ENCODE measurements around the gene PLA2G2A. TPM values are rescaled to one million over a fixed set of nuclear protein-coding genes. Genes with fewer than 3 reads are reported as not detected.

Gene PLA2G2A
- total RNA-seq, 2 donors from 2014 or later = 185 to 1,320 TPM

DNA sequence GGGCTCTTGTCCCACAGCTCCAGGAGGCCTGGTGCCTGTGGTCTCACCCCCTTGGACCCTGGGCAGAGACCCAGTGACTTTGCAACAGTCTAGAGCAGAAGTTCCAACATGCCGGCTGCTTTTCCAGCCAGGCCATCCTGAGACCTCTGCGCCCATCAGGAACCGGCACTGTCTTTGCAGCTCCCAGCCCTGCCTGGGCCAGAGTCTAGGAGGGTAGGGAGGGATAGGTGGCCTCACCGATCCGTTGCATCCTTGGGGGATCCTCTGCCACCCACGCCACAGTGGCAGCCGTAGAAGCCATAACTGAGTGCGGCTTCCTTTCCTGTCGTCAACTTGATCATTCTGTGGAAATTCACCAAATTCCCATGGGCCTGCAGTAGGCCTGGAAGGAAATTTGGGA is 1.3 kb downstream of the PLA2G2A start:
- peak overlapping the region; percentile 1 to 13 for H3K4me3 ChIP-seq

GRCh38 chr1:19976317-19977003 is 3.0 kb downstream of the PLA2G2A start:
- peak; percentile 59 for DNase-seq (ENCODE audit: low spot score)
- peak overlapping the region; percentile 13 to 45 for H3K27ac ChIP-seq
- TF ChIP-seq, protein P1, sequence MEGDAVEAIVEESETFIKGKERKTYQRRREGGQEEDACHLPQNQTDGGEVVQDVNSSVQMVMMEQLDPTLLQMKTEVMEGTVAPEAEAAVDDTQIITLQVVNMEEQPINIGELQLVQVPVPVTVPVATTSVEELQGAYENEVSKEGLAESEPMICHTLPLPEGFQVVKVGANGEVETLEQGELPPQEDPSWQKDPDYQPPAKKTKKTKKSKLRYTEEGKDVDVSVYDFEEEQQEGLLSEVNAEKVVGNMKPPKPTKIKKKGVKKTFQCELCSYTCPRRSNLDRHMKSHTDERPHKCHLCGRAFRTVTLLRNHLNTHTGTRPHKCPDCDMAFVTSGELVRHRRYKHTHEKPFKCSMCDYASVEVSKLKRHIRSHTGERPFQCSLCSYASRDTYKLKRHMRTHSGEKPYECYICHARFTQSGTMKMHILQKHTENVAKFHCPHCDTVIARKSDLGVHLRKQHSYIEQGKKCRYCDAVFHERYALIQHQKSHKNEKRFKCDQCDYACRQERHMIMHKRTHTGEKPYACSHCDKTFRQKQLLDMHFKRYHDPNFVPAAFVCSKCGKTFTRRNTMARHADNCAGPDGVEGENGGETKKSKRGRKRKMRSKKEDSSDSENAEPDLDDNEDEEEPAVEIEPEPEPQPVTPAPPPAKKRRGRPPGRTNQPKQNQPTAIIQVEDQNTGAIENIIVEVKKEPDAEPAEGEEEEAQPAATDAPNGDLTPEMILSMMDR (IDR thresholded peaks at IDR 0.05) = no peak

More for the DNA sequence above, 1.3 kb downstream of the PLA2G2A start:
- H3K4me1 ChIP-seq = peaks cover 0 to 50% of the 10 kb centered on the region in 2 donors
- TF ChIP-seq, protein P1 (IDR thresholded peaks at IDR 0.05) = no peak
- H3K9me3 ChIP-seq = no peaks in the 10 kb centered on the region
- DNase-seq (ENCODE audit: low spot score) = peak; percentile 55
- peak overlapping the region in 1 of 2 donors; percentile 42 for H3K27ac ChIP-seq
- H3K27me3 ChIP-seq = no peaks in the 10 kb centered on the region
- H3K36me3 ChIP-seq = no peaks in the 10 kb centered on the region

GRCh38 chr1:19975423-19976193 is 3.8 kb downstream of the PLA2G2A start:
- H3K4me3 ChIP-seq = no peak overlapping the region
- TF ChIP-seq, protein P1 (IDR thresholded peaks at IDR 0.05) = no peak
- peaks cover 0 to 32% of the 10 kb centered on the region in 2 donors for H3K4me1 ChIP-seq
- no peaks in the 10 kb centered on the region for H3K36me3 ChIP-seq
- H3K9me3 ChIP-seq = no peaks in the 10 kb centered on the region
- no peaks in the 10 kb centered on the region for H3K27me3 ChIP-seq
- DNase-seq (ENCODE audit: low spot score) = peak; percentile 59
- H3K27ac ChIP-seq = peak overlapping the region in 1 of 2 donors; percentile 45

More at GRCh38 chr1:19976317-19977003, 3.0 kb downstream of the PLA2G2A start:
- Histone ChIP-seq H3K4me3 (no peak overlapping the region), H3K27me3 (no peaks in the 10 kb centered on the region), H3K36me3 (no peaks in the 10 kb centered on the region), H3K4me1 (peaks cover 0 to 40% of the 10 kb centered on the region in 2 donors), H3K9me3 (no peaks in the 10 kb centered on the region)

DNA sequence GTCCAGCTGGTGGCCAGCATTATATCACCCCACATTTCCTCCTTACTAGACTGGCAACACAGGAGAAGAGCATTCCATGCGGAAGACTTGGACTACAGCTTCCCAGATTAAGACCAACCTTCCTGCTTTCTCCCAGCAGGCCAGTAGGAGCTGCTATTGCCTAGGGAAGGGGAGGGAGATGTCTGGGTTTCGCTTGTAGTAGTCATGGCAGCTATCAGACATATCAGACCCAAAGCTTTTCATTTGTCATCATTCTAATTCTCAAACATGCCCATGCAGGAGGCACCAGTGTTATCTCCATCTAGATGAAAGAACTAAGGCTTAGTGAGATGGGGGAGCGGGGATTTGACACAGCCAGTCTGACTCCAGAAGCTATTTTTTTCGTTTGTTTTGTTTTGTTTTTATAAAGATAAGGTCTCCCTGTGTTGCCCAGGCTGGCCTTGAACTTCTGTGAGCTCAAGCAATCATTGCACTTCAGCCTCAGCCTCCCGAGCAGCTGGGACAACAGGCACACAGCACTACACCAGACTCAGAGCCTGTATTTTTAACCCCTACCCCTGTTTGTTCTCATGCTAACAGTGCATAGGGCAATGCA is 4.5 kb downstream of the PLA2G2A start:
- TF ChIP-seq, protein P1 (IDR thresholded peaks at IDR 0.05) = peak; percentile 71 to 92
- peak; percentile 78 for DNase-seq (ENCODE audit: low spot score)
- Histone ChIP-seq H3K36me3 (no peaks in the 10 kb centered on the region), H3K9me3 (no peaks in the 10 kb centered on the region), H3K4me1 (peaks cover 0 to 28% of the 10 kb centered on the region in 2 donors), H3K27ac (no peak overlapping the region), H3K27me3 (no peaks in the 10 kb centered on the region), H3K4me3 (no peak overlapping the region)

- Histone ChIP-seq H3K36me3 (no peaks in the 10 kb centered on the region), H3K27ac (no peak overlapping the region), H3K4me3 (no peak overlapping the region), H3K4me1 (peaks cover 0 to 23% of the 10 kb centered on the region in 2 donors), H3K9me3 (no peaks in the 10 kb centered on the region), H3K27me3 (no peaks in the 10 kb centered on the region)
- DNase-seq (ENCODE audit: low spot score) = no peak
- TF ChIP-seq, protein P1 (IDR thresholded peaks at IDR 0.05) = no peak
Observed at GRCh38 chr1:19973616-19974015, 5.8 kb downstream of the PLA2G2A start.
